Epithelial cell of proximal tubule (primary cell): ENCODE measurements around the gene CCDC150. TPM values are rescaled to one million over a fixed set of nuclear protein-coding genes. Genes with fewer than 3 reads are reported as not detected.
"Not testable (repeated sequence)": the region's sequence is repeated elsewhere in the genome, so short reads cannot be mapped to it uniquely, and the experiment has no call there.

Experiments
- DNase-seq: peaks from one replicate; pipeline ENCODE4 v3.0.0-alpha.2; 2011; ENCODE audit warnings: low read depth
- H3K4me3 ChIP-seq: 2 replicates; pipeline ENCODE4 v1.5.1; 2011; ENCODE audit warnings: low read depth, mild to moderate bottlenecking, low read length
- total RNA-seq: library from RNA; depleted of rRNA; stranded (reverse); fragments of >200 nt; gene quantifications from 2 replicates; pipeline ENCODE4 v1.2.3, GENCODE V29; 2015
- TF ChIP-seq, protein P1 (sequence below): conservative IDR thresholded peaks from 2 replicates; pipeline ENCODE4 v1.5.1; 2012; ENCODE audit warnings: low read depth, mild to moderate bottlenecking, low read length

Gene CCDC150
- total RNA-seq, 1 donor from 2014 or later: 5.7 TPM

DNA sequence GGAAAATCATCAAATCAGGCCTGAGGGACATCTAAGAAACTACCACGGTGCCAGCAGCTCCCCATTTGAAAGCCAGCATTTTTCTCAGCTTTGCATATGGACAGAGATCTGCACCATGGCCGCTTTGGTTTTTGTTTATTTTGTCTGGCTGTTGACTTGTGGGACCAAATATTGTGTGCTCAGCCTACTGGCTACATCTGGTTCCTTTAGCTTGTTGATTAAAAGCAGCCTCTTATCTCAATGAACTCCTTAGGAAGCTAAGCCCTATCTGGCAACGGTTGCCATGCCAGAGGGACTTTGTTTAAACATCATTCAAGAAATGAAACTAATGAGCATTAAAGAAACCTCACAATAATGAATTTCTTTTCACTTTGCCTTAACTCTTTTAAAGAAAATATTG, 32.4 kb upstream of the CCDC150 start:
- DNase-seq: no peak
- no peak overlapping the region for H3K4me3 ChIP-seq
- TF ChIP-seq, protein P1, sequence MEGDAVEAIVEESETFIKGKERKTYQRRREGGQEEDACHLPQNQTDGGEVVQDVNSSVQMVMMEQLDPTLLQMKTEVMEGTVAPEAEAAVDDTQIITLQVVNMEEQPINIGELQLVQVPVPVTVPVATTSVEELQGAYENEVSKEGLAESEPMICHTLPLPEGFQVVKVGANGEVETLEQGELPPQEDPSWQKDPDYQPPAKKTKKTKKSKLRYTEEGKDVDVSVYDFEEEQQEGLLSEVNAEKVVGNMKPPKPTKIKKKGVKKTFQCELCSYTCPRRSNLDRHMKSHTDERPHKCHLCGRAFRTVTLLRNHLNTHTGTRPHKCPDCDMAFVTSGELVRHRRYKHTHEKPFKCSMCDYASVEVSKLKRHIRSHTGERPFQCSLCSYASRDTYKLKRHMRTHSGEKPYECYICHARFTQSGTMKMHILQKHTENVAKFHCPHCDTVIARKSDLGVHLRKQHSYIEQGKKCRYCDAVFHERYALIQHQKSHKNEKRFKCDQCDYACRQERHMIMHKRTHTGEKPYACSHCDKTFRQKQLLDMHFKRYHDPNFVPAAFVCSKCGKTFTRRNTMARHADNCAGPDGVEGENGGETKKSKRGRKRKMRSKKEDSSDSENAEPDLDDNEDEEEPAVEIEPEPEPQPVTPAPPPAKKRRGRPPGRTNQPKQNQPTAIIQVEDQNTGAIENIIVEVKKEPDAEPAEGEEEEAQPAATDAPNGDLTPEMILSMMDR: no peak

DNA sequence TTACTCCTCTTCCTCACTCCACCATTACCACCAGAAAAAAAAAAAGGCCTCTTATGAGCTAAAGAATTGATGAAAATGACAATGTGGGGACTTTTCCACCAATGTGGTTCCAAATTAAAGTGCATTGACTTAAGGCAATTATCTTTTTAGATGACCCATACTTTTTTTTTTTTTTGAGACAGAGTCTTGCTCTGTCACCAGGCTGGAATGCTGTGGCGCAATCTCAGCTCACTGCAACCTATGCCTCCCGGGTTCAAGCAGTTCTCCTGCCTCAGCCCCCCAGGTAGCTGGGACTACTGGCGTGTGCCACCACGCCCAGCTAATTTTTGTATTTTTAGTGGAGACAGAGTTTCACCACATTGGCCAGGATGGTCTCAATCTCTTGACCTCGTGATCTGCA, 31.6 kb upstream of the CCDC150 start:
- DNase-seq, H3K4me3 ChIP-seq: not testable (repeated sequence)

DNA sequence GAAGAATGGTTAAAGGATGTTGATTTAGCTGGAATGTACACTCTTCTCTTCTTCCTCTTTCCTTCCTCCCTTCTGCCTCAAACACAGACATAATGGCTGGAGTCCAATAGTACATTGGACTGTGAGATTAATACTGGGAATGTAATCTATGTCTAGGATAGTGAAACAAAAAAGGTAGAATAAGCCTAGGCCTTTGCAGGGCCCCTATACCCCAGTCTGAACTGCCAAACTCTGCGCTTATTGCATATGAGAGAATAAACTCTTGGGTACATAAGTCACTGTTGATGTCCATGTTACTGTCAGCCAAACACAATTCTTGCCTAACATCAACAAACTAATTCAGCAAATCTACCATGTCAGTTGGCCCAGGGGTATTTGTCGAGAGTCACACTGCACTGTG, 29.7 kb upstream of the CCDC150 start:
- no peak overlapping the region for H3K4me3 ChIP-seq
- DNase-seq: no peak
- TF ChIP-seq, protein P1: no peak

DNA sequence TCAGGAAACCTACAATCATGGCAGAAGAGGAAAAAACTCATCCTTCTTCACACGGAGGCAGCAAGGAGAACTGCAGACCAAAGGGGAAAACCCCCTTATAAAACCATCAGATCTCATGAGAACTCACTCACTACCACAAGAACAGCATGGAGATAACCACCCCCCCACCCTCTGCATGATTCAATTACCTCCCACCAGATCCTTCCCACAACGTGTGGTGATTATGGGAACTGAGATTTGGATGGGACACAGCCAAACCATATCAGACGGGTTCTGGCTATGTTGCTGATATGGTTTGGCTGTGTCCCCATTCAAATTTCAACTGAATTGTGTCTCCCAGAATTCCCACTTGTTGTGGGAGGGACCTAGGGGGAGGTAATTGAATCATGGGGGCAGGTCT, 28.7 kb upstream of the CCDC150 start:
- TF ChIP-seq, protein P1: no peak
- DNase-seq: no peak
- H3K4me3 ChIP-seq: no peak overlapping the region

DNA sequence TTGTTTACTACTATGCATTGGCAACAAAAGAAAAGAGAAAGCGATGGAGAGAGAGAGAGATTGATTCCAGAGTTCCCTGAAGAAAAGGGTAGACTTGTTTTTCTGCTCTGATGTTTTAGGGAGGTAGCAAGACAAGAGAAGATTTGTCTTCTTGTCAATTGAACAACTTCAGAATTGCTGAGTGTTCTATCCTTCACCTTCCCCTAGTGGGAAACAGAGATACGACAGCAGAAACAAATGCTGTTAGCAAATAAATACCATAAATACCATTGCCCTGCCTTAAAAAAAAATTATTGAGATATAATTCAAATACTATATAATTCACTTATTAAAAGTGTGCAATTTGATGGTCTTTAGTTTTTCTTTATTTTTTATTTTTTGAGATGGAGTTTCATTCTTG, 26.2 kb upstream of the CCDC150 start:
- TF ChIP-seq, protein P1: no peak
- no peak overlapping the region for H3K4me3 ChIP-seq
- no peak for DNase-seq

DNA sequence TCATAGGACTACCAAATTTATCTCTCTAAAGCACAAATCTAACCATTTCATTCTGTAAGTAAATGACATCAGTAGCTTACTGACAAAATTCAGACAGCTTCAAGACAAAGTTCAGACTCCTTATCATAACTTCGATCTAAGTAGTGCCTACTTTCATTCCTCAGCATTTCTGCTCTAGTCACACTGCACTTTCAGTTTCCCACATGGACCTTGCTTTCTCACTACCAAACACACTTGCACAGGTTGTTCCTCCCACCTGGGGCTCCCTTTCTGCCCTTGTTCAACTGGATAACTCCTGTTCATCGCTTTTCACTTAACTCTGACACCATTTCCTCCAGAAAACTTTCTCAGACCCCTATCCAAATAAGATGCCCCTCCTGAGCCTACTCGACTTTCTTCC, 22.1 kb upstream of the CCDC150 start:
- DNase-seq: no peak
- TF ChIP-seq, protein P1: no peak
- no peak overlapping the region for H3K4me3 ChIP-seq

DNA sequence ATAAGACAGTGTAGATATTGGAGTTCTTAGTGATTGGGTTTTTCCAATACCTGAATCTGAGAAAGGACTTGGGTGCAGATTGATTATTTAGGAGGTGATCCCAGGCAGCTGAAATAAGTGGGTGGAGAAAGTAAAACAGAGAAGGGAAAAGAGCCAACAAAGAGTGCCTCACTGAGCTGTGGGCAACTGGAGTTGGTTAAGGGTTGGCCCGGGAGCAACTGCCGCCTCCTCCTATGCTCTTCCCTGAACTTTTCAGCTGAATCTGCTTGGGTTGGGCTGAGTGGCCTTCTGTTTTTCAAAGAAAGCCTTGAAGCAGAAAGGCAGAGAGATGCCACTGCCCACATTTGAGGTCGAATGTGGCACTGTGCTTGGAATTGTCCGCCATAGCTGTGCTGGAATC, 20.9 kb upstream of the CCDC150 start:
- DNase-seq: no peak
- TF ChIP-seq, protein P1: no peak
- H3K4me3 ChIP-seq: no peak overlapping the region

DNA sequence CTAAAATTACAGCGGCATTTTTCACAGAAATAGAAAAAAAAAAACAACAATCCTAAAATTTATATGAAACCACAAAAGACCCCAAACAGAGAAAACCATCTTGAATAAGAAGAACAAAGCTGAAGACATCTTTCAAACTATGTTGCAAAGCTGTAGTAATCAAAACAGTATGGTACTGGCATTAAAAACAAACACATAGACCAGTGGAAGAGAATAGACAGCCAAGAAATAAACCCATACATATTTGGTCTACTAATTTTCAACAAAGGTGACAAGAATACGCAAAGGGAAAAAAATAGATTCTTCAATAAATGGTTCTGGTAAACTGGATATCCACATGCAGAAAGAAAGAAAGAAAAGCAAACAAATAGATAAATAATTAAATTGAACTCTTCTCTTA, 9.0 kb upstream of the CCDC150 start:
- DNase-seq: no peak
- no peak overlapping the region for H3K4me3 ChIP-seq
- TF ChIP-seq, protein P1: no peak
